GM10847 (cell line): ENCODE measurements around the gene HGD.

Experiments
- POLR2A ChIP-seq: IDR thresholded peaks from 2 replicates; pipeline ENCODE4 v1.6.1; 2011; ENCODE audit not compliant: insufficient read length; ENCODE audit errors: extremely low read depth

The HGD gene

GRCh38 chr3:120648290-120648689 lies 33.7 kb downstream of the HGD start:
- no peak for TF ChIP-seq POLR2A

- no peak for TF ChIP-seq POLR2A
Measured at GRCh38 chr3:120646771-120647432, 35.1 kb downstream of the HGD start.

GRCh38 chr3:120645083-120645845 lies 36.8 kb downstream of the HGD start:
- no peak for TF ChIP-seq POLR2A

- TF ChIP-seq POLR2A, result no peak
Measured at GRCh38 chr3:120642368-120642948, 39.6 kb downstream of the HGD start.

GRCh38 chr3:120641696-120642246 lies 40.3 kb downstream of the HGD start:
- no peak for TF ChIP-seq POLR2A

- TF ChIP-seq POLR2A, result no peak
Measured at GRCh38 chr3:120640231-120640630, 41.8 kb downstream of the HGD start.

- TF ChIP-seq POLR2A, result no peak
Measured at GRCh38 chr3:120637851-120638559, 44.0 kb downstream of the HGD start.

- no peak for TF ChIP-seq POLR2A
Measured at GRCh38 chr3:120636795-120637401, 45.1 kb downstream of the HGD start.

GRCh38 chr3:120634539-120634938 lies 47.5 kb downstream of the HGD start:
- no peak for TF ChIP-seq POLR2A

GRCh38 chr3:120625159-120625586 lies 56.9 kb downstream of the HGD start:
- no peak for TF ChIP-seq POLR2A

GRCh38 chr3:120623727-120624093 lies 58.3 kb downstream of the HGD start:
- no peak for TF ChIP-seq POLR2A

- TF ChIP-seq POLR2A, result no peak
Measured at GRCh38 chr3:120622870-120623726, 58.9 kb downstream of the HGD start.

GRCh38 chr3:120622457-120622856 lies 59.6 kb downstream of the HGD start:
- no peak for TF ChIP-seq POLR2A
